Mucosa of rectum (tissue), 2 donors: ENCODE measurements around the gene SCARF1.
A peak's percentile ranks its signal among the peaks of the same experiment; 100 is the strongest.

ENCODE experiments used
- H3K27ac ChIP-seq, 2 donors: one replicate each; pipeline ENCODE4 v1.7.0; 2013; ENCODE audit warnings: inconsistent platforms in 2 of 2, low read depth in 2 of 2, low read length in 2 of 2
- H3K27me3 ChIP-seq, 2 donors: one replicate each; pipeline ENCODE4 v1.7.0; 2013; ENCODE audit warnings: low read length in 2 of 2; ENCODE audit not compliant: control insufficient read depth in 2 of 2, insufficient read depth in 2 of 2
- H3K36me3 ChIP-seq, 2 donors: one replicate each; pipeline ENCODE4 v1.7.0; 2013; ENCODE audit warnings: low read length in 2 of 2; ENCODE audit not compliant: control insufficient read depth in 2 of 2, insufficient read depth in 2 of 2
- H3K4me1 ChIP-seq, 2 donors: one replicate each; pipeline ENCODE4 v1.7.0; 2013; ENCODE audit warnings: low read length in 2 of 2, mild to moderate bottlenecking in 1 of 2; ENCODE audit not compliant: control insufficient read depth in 2 of 2, insufficient read depth in 2 of 2
- H3K4me3 ChIP-seq, 2 donors: one replicate each; pipeline ENCODE4 v1.7.0; 2013; ENCODE audit warnings: low read length in 2 of 2
- H3K9ac ChIP-seq, 2 donors: one replicate each; pipeline ENCODE4 v1.7.0; 2013; ENCODE audit warnings: low read length in 2 of 2, low read depth in 1 of 2, mild to moderate bottlenecking in 1 of 2
- H3K9me3 ChIP-seq, 2 donors: one replicate each; pipeline ENCODE4 v1.7.0; 2013; ENCODE audit warnings: low read length in 2 of 2; ENCODE audit not compliant: control insufficient read depth in 2 of 2
- donor health status: healthy.
- donor health status: Normal muscosa, but diverticular disease.

The SCARF1 gene

GRCh38 chr17:1638624-1639300 lies 6.8 kb downstream of the SCARF1 start:
- Histone ChIP-seq H3K9ac (no peak overlapping the region), H3K36me3 (peaks cover 5 to 9% of the 10 kb centered on the region in 2 donors), H3K4me1 (peaks cover 3 to 4% of the 10 kb centered on the region in 2 donors), H3K27ac (no peak overlapping the region), H3K9me3 (no peaks in the 10 kb centered on the region), H3K4me3 (no peak overlapping the region), H3K27me3 (no peaks in the 10 kb centered on the region)

DNA sequence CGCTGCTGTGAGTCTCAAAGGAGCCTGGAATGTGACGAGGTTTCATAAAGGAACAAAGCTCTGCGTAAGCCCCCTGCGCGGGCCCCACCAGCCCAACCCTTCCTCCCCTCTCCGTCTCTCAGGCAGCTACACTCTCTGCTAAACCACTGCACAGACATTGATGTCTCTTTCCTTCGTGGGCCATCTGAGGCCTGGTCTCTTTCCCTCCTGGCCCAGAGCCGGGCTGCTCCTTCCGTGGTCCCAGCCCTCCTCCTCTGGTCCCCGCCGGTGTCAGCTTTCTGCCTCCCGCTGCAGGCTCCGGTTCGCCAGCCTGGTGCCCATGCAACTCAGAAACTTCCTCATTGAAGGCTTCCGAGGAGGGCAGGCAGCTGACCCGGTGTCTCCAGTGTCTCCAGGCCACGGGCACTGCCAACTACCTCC lies 7.4 kb downstream of the SCARF1 start:
- H3K36me3 ChIP-seq = peaks cover 5 to 9% of the 10 kb centered on the region in 2 donors
- H3K4me3 ChIP-seq = no peak overlapping the region
- no peak overlapping the region for H3K9ac ChIP-seq
- no peaks in the 10 kb centered on the region for H3K27me3 ChIP-seq
- no peak overlapping the region for H3K27ac ChIP-seq
- H3K9me3 ChIP-seq = no peaks in the 10 kb centered on the region
- H3K4me1 ChIP-seq = no peaks in the 10 kb centered on the region

DNA sequence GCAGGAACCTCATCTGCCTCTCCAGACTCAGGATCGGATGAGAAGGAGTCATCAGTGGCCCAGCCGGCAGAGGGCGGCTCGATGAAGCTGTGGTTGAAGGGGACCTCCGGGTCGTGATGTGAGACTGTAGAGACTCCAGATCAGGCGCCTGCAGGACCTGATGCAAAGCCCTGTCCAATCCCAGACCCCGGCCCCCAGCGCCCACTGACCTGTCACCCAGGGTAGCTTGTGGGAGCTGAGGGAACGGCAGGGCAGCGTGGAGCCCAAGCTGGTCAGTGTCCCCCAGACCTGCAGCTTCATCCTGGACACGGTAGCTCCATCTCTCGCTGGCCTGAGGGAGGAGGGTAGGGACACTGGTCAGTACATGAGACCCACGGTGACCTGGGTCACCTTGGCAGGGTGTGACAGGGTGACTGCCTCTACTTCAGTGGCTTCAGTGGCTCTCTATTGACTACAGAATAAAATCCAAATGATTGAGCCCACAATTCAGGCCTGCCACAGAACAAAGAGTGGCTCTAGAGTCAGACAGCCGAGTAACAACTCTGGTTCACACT lies 8.7 kb downstream of the SCARF1 start:
- H3K9me3 ChIP-seq = no peaks in the 10 kb centered on the region
- no peak overlapping the region for H3K4me3 ChIP-seq
- no peaks in the 10 kb centered on the region for H3K27me3 ChIP-seq
- peaks cover 5 to 9% of the 10 kb centered on the region in 2 donors for H3K36me3 ChIP-seq
- H3K27ac ChIP-seq = no peak overlapping the region
- H3K9ac ChIP-seq = no peak overlapping the region
- H3K4me1 ChIP-seq = no peaks in the 10 kb centered on the region

DNA sequence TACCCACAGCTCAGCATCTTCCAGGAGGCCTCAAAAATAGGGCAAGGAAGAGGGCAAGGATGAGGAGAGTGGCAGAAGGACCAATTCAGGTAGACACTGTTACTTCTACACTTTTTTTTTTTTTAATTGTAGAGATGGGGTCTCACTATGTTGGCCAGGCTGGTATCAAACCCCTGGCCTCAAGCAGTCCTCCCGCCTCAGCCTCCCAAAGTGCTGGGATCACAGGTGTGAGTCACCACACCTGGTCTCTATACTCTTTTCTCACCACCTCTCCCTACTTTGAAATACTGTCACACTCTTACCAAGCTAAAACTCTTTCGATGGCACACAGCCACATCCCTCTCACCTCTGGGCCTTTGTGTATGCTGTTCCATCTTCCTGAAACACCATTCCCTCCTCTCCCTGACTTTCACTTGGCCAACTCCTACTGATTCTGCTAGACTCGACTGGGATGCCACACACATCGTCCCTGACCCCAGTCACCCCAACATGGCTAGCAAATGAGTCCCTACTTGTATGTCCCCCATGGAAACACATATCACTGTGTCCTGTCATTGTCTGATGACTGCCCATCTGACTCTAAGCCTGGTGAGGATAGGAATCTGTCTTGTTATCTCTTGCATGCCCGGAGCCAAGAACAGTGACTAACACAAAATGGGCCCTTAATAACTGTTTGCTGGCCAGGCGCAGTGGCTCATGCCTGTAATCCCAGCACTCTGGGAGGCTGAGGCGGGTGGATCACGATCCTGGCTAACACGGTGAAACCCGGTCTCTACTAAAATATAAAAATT lies 9.7 kb downstream of the SCARF1 start:
- Histone ChIP-seq H3K27ac (no peak overlapping the region), H3K36me3 (peaks cover 5 to 9% of the 10 kb centered on the region in 2 donors), H3K4me1 (no peaks in the 10 kb centered on the region), H3K4me3 (no peak overlapping the region), H3K9me3 (no peaks in the 10 kb centered on the region), H3K9ac (no peak overlapping the region), H3K27me3 (no peaks in the 10 kb centered on the region)

DNA sequence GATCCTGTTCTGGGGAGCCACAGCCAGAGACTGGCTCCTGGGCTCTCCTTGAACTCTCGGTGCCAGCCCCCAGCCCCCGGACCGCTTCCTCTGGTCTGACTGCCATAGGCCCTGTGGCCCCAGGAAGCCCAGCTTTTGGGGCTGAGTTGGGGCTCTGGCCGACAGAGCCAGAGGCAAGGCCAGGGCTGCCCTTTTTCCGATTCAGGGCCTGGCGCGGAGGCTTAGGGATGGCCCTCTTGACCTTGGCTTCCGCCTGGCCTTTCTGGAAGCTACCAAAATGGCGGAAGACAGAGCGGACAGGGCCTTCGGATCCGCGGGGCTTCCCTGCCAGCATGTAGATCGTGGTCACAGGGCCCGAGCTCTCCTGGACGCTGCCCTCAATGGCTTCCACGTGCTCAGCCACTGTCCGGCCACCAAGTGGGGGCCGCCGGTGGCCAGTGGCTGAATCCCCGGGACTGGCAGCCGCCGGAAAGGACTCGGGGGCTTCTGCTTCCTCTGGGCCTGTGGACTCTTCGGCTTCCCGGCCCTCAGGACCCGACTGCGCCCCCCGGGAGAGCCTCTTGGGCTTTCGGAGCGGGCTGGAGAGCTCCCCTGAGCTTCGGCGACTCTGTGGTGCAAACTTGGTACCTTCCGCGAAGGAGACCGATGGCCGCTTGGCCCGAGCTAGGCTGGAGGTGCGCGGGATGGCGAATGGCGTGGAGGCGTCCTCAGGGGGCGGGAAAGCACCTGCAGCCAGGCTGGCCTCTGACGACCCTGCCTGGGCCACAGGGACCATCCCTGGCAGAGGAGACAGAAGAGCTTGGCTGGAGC lies 10.5 kb downstream of the SCARF1 start:
- Histone ChIP-seq H3K4me1 (peaks cover 0 to under 1% of the 10 kb centered on the region in 2 donors), H3K4me3 (no peak overlapping the region), H3K27me3 (no peaks in the 10 kb centered on the region), H3K9me3 (no peaks in the 10 kb centered on the region), H3K27ac (no peak overlapping the region), H3K36me3 (peaks cover 5 to 9% of the 10 kb centered on the region in 2 donors), H3K9ac (no peak overlapping the region)

GRCh38 chr17:1630662-1631061 lies 14.9 kb downstream of the SCARF1 start:
- H3K27me3 ChIP-seq = no peaks in the 10 kb centered on the region
- H3K9me3 ChIP-seq = no peaks in the 10 kb centered on the region
- H3K9ac ChIP-seq = no peak overlapping the region
- no peaks in the 10 kb centered on the region for H3K36me3 ChIP-seq
- H3K27ac ChIP-seq = no peak overlapping the region
- H3K4me3 ChIP-seq = no peak overlapping the region
- H3K4me1 ChIP-seq = peaks cover 15 to 19% of the 10 kb centered on the region in 2 donors

GRCh38 chr17:1629504-1630310 lies 15.8 kb downstream of the SCARF1 start:
- H3K4me1 ChIP-seq = peaks cover 18 to 19% of the 10 kb centered on the region in 2 donors
- H3K27ac ChIP-seq = peak overlapping the region; percentile 90 to 94
- peak overlapping the region; percentile 79 to 86 for H3K4me3 ChIP-seq
- no peaks in the 10 kb centered on the region for H3K9me3 ChIP-seq
- no peaks in the 10 kb centered on the region for H3K27me3 ChIP-seq
- H3K36me3 ChIP-seq = peaks cover 0 to 3% of the 10 kb centered on the region in 2 donors
- H3K9ac ChIP-seq = peak overlapping the region; percentile 73 to 79

DNA sequence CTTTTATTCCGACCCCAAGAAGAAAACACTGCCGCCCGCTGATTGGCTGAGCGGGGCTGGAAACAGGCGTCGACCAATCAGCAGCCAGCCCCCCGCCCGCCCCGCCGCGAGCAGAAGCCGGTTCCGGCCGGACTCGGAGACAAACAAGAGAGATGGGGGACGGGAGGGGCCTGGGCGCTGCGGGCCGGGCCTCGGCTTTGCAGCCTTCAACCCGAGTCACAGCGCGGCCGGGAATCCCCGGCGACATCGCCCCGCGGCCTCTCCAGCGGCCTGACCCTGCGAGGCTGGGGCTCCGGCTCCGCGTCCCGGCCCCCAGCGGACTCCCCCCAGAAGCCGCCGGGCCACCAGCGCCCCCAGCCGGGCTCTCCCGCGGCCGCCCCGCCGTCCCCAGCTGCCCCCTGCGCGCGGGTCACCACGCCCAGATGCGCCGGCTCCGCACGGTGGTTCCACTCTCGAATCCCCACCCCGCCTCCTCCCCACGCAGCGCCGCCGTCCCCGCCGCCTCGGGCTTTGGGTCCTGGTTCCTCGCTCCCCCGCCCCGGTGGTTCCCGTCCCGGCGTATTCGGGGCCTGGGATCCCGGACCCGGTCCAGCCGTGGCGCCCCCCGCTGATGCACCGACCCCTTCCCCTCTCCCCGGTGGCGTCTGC lies 16.6 kb downstream of the SCARF1 start:
- Histone ChIP-seq H3K9me3 (no peaks in the 10 kb centered on the region), H3K27ac (peak overlapping the region; percentile 90 to 94), H3K9ac (peak overlapping the region; percentile 73 to 79), H3K27me3 (no peaks in the 10 kb centered on the region), H3K4me1 (peaks cover 18 to 19% of the 10 kb centered on the region in 2 donors), H3K36me3 (peaks cover 0 to 3% of the 10 kb centered on the region in 2 donors), H3K4me3 (peak overlapping the region; percentile 79 to 86)
